Thymus (tissue), 11 donors: ENCODE data around the gene EDN2. TPM values are rescaled to one million over a fixed set of nuclear protein-coding genes. Genes with fewer than 3 reads are reported as not detected.

ENCODE experiments used
- DNase-seq, 9 donors: peaks; one replicate each; pipeline ENCODE4 v3.0.0-alpha.2; 2013; ENCODE audit warnings: low spot score in 9 of 9, low read depth in 6 of 9, missing footprints in 1 of 9
- H3K27ac ChIP-seq, 2 donors: one replicate each; pipeline ENCODE4 v1.5.1; 2013; ENCODE audit warnings: control low read depth in 1 of 2, low read depth in 1 of 2, low read length in 1 of 2, mild to moderate bottlenecking in 1 of 2, moderate library complexity in 1 of 2
- H3K27me3 ChIP-seq, 2 donors: one replicate each; pipeline ENCODE4 v1.5.1; 2013; ENCODE audit warnings: low read length in 1 of 2; ENCODE audit not compliant: control insufficient read depth in 2 of 2, insufficient read depth in 1 of 2
- H3K36me3 ChIP-seq, 2 donors: one replicate each; pipeline ENCODE4 v1.5.1; 2013; ENCODE audit warnings: low read length in 1 of 2, mild to moderate bottlenecking in 1 of 2, moderate library complexity in 1 of 2; ENCODE audit not compliant: control insufficient read depth in 2 of 2, insufficient read depth in 2 of 2
- H3K4me1 ChIP-seq, 2 donors: one replicate each; pipeline ENCODE4 v1.5.1; 2013; ENCODE audit warnings: low read length in 2 of 2; ENCODE audit not compliant: control insufficient read depth in 2 of 2, insufficient read depth in 2 of 2
- H3K4me3 ChIP-seq, 2 donors: one replicate each; pipeline ENCODE4 v1.5.1; 2013; ENCODE audit warnings: low read length in 2 of 2, control low read depth in 1 of 2, mild to moderate bottlenecking in 1 of 2
- H3K9me3 ChIP-seq, 2 donors: one replicate each; pipeline ENCODE4 v1.5.1; 2013; ENCODE audit warnings: low read length in 1 of 2, mild to moderate bottlenecking in 1 of 2; ENCODE audit not compliant: control insufficient read depth in 2 of 2, insufficient read depth in 1 of 2
- WGBS: extraction: QIAGEN DNeasy Blood & Tissue Kit; methylation state at CpG from one replicate; pipeline ENCODE4 v1.1.7; 2013; 5-methylcytosine and 5-hydroxymethylcytosine counted together
- polyA plus RNA-seq: library from polyadenylated mRNA; stranded (reverse); fragments of 200-250 nt; gene quantifications from one replicate; pipeline ENCODE4 v1.2.3, GENCODE V29; 2013
- total RNA-seq: library from RNA; stranded (reverse); fragments of 120-200 nt; gene quantifications from one replicate; pipeline ENCODE4 v1.2.4, GENCODE V29; 2013
- donor health status: healthy.

Gene EDN2
- total and polyA plus RNA-seq, 2 donors = 0.14 to 1.0 TPM

- WGBS = 88% methylated on average over 18 of the region's 18 CpGs
- Histone ChIP-seq H3K27me3 (peaks cover 2 to 38% of the 10 kb centered on the region in 2 donors), H3K4me3 (no peak overlapping the region), H3K9me3 (no peaks in the 10 kb centered on the region), H3K4me1 (peaks cover 0 to 25% of the 10 kb centered on the region in 2 donors), H3K27ac (no peak overlapping the region), H3K36me3 (no peaks in the 10 kb centered on the region)
- no peak for DNase-seq
These were observed 2.3 kb downstream of the EDN2 start for GRCh38 chr1:41482001-41482765.

DNA sequence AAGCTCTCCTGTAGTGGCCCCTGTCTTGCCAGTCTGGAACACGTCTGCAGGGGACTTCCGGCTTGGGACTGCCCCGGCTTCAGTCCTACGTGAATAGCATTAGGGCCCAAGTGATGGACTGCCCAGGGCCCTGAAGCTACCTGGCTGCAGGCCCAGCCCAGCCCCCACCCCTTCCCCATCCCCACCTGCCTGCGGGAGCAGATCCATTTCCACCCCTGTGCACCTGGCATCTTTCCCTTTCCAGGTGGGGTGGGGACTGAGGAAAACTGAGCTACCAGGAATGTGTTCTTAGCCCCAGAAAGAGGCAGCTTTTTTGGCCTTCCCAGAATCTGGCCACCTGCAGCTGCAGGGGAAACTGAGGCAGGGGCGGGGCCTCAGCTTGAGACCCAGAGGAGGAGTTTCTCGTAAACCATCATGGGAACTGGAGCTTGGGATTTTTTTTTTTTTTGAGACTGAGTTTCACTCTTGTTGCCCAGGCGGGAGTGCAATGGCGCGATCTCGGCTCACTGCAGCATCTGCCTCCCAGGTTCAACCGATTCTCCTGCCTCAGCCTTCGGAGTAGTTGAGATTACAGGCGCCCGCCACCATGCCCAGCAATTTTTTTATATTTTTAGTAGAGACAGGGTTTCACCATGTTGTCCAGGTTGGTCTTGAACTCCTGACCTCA, 3.2 kb downstream of the EDN2 start:
- H3K9me3 ChIP-seq = no peaks in the 10 kb centered on the region
- no peak overlapping the region for H3K4me3 ChIP-seq
- no peaks in the 10 kb centered on the region for H3K36me3 ChIP-seq
- no peak for DNase-seq
- 95% methylated on average over 15 of the region's 15 CpGs for WGBS
- peaks cover 0 to 16% of the 10 kb centered on the region in 2 donors for H3K4me1 ChIP-seq
- peaks cover 2 to 29% of the 10 kb centered on the region in 2 donors for H3K27me3 ChIP-seq
- H3K27ac ChIP-seq = no peak overlapping the region

DNA sequence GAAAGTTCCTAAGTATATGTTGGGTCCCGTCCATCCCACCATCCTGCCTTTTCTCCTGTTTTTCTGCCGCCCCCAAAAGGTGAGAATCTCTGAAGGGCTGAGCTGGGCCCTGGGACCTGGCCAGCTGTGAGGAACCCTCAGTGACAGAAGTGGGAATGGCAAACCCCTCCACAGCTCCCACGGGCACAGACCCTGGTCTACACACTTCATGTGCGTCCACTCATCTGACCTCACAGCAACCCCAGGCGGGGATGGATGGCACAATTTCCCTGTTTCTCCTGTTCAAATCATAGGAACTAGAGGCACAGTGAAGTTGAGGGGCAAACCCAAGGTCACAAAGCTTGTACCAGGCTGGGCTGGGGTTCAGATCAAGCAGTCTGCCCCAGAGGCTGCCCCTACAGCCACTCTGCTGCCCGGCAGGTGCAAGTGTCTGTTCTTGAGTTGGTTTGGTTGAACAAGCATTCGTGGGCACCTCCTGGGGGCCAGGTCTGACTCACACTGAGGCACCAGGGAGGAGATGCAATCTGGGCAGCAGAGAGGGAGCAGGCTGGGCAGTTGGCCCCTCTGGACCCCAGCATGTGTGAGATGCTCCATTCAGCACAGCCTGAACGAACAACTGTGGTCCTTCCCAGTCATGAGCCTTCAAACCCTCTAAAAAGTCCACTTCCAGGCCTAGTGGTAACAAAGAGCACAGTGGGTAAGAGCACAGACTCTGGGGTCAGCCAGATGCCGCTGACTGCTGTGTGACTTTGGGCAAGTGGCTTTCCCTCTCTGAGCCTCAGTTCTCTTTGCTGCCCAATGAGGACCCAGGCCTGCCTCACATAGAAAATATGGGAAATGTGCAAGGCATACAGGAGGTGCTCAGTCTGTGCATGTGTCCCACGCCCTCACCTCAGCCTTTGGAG, 4.0 kb downstream of the EDN2 start:
- no peak overlapping the region for H3K27ac ChIP-seq
- DNase-seq = no peak
- no peak overlapping the region for H3K4me3 ChIP-seq
- WGBS = 95% methylated on average over 10 of the region's 10 CpGs
- H3K9me3 ChIP-seq = no peaks in the 10 kb centered on the region
- H3K27me3 ChIP-seq = peaks cover 0 to 21% of the 10 kb centered on the region in 2 donors
- H3K36me3 ChIP-seq = no peaks in the 10 kb centered on the region
- peaks cover 0 to 13% of the 10 kb centered on the region in 2 donors for H3K4me1 ChIP-seq

- Histone ChIP-seq H3K9me3 (no peaks in the 10 kb centered on the region), H3K4me3 (no peak overlapping the region), H3K27ac (no peak overlapping the region), H3K27me3 (peaks cover 0 to 14% of the 10 kb centered on the region in 2 donors), H3K4me1 (peaks cover 0 to 10% of the 10 kb centered on the region in 2 donors), H3K36me3 (no peaks in the 10 kb centered on the region)
- 92% methylated on average over 3 of the region's 3 CpGs for WGBS
- no peak for DNase-seq
These were observed 4.7 kb downstream of the EDN2 start for GRCh38 chr1:41479808-41480160.

DNA sequence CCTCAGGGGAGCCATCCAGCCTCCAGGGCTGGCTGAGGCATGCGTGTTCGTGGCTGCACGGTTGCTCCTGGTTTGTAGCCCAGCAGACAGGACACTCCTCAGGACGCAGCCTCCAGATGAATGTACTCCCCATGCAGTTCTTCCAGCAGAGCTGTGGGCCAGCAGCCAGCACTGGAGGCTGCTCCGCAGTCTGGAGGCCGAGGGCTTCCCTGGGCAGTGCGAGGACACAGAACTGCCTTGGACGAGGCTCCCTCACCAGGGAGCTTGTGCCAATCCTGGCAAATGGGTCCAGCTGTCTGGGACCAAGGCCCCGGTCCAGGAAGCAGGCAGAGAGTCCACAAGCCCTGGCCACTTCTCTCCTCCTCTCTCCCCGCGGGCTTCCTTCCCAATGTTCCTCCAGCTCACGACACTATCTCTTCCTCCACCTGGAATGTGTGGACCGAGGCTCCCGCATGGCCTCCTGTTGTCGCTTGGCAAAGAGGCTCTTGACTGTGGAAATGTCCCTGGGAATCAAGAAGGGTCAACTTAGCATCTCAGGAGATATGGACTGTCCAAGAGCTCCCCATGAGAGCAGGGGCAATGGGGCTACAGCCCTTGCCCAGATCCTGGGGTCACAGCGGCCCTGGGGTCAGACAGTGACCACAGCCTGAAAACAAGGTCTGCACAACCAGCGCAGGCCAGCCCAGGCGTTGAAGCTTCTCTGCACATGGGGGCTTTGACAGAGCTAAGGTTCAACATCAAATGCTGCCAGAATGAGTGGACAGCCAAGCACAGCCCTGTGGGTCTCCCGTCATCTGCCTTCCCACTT, 5.3 kb downstream of the EDN2 start:
- DNase-seq = no peak
- peaks cover 0 to 7% of the 10 kb centered on the region in 2 donors for H3K4me1 ChIP-seq

GRCh38 chr1:41478118-41478748, 6.2 kb downstream of the EDN2 start:
- H3K27ac ChIP-seq = no peak overlapping the region
- 93% methylated on average over 12 of the region's 12 CpGs for WGBS
- H3K9me3 ChIP-seq = no peaks in the 10 kb centered on the region
- no peak overlapping the region for H3K4me3 ChIP-seq
- peaks cover 0 to 3% of the 10 kb centered on the region in 2 donors for H3K27me3 ChIP-seq
- H3K4me1 ChIP-seq = peaks cover 0 to 3% of the 10 kb centered on the region in 2 donors
- no peaks in the 10 kb centered on the region for H3K36me3 ChIP-seq
- no peak for DNase-seq

More for the DNA sequence above, 5.3 kb downstream of the EDN2 start:
- Histone ChIP-seq H3K4me3 (no peak overlapping the region), H3K9me3 (no peaks in the 10 kb centered on the region), H3K36me3 (no peaks in the 10 kb centered on the region), H3K27ac (no peak overlapping the region), H3K27me3 (peaks cover 0 to 8% of the 10 kb centered on the region in 2 donors)
- 92% methylated on average over 19 of the region's 19 CpGs for WGBS

DNA sequence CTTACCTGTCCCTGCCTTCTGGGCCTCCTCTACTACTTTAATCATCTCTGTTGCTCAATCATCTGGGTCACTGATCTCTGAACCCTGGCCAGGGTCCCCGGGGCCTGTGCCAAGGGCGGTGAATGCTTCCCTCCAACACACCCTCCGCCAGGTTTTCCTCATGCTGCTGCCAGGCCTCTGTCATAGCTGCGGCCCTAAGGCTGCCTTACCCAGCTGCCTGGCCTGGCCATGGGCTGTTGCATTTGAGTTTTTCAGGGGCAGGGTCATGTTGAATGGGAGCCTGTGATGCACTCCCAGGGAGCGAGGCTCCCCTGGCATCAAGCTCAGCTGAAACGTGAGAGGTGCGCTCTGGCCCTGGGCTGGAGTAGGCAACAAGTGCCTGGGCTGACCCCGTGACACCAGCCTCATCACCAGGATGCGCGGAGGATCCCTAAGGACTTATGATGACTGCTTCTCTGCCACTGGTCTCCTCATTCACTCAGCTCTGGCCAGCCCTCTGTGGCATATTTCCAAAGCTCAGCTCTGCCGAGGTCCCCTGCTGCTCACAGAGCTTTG, 7.6 kb downstream of the EDN2 start:
- 88% methylated on average over 11 of the region's 11 CpGs for WGBS
- H3K27me3 ChIP-seq = peaks cover 0 to 3% of the 10 kb centered on the region in 2 donors
- no peaks in the 10 kb centered on the region for H3K9me3 ChIP-seq
- DNase-seq = no peak
- no peak overlapping the region for H3K4me3 ChIP-seq
- H3K36me3 ChIP-seq = no peaks in the 10 kb centered on the region
- H3K27ac ChIP-seq = no peak overlapping the region
- no peaks in the 10 kb centered on the region for H3K4me1 ChIP-seq
